Muscle layer of colon (tissue), 2 donors: ENCODE measurements around the gene HEYL.
"Not testable (repeated sequence)": the region's sequence is repeated elsewhere in the genome, so short reads cannot be mapped to it uniquely, and the experiment has no call there.

Experiments
- H3K27ac ChIP-seq: one replicate; pipeline ENCODE4 v1.7.0; 2013; ENCODE audit warnings: low read depth, mild to moderate bottlenecking, low read length, moderate library complexity
- H3K27me3 ChIP-seq, 2 donors: one replicate each; pipeline ENCODE4 v1.7.0; 2013; ENCODE audit warnings: low read length in 2 of 2, mild to moderate bottlenecking in 2 of 2; ENCODE audit not compliant: insufficient read depth in 2 of 2, control insufficient read depth in 1 of 2
- H3K36me3 ChIP-seq: one replicate; pipeline ENCODE4 v1.7.0; 2013; ENCODE audit warnings: mild to moderate bottlenecking, low read length; ENCODE audit not compliant: insufficient read depth
- H3K4me1 ChIP-seq: one replicate; pipeline ENCODE4 v1.7.0; 2013; ENCODE audit warnings: mild to moderate bottlenecking, low read length; ENCODE audit not compliant: insufficient read depth
- H3K4me3 ChIP-seq, 2 donors: one replicate each; pipeline ENCODE4 v1.7.0; 2013; ENCODE audit warnings: low read length in 2 of 2, low read depth in 1 of 2, mild to moderate bottlenecking in 1 of 2, moderate library complexity in 1 of 2
- H3K9ac ChIP-seq: one replicate; pipeline ENCODE4 v1.7.0; 2013; ENCODE audit warnings: low read length
- H3K9me3 ChIP-seq: one replicate; pipeline ENCODE4 v1.7.0; 2013; ENCODE audit warnings: mild to moderate bottlenecking, low read length
- donor health status: abdominal sarcoma.
- donor health status: Adenocarcinoma of cecum.

The HEYL gene

GRCh38 chr1:39625009-39625408 is 14.4 kb downstream of the HEYL start:
- Histone ChIP-seq H3K9ac (no peak overlapping the region), H3K27me3 (no peaks in the 10 kb centered on the region), H3K36me3 (no peaks in the 10 kb centered on the region), H3K9me3 (no peaks in the 10 kb centered on the region), H3K27ac (no peak overlapping the region), H3K4me3 (no peak overlapping the region), H3K4me1 (peaks cover 7% of the 10 kb centered on the region)

- H3K9me3 ChIP-seq = no peaks in the 10 kb centered on the region
- H3K9ac ChIP-seq = no peak overlapping the region
- H3K27ac ChIP-seq = no peak overlapping the region
- H3K36me3 ChIP-seq = no peaks in the 10 kb centered on the region
- H3K4me3 ChIP-seq = no peak overlapping the region
- no peaks in the 10 kb centered on the region for H3K27me3 ChIP-seq
- peaks cover 7% of the 10 kb centered on the region for H3K4me1 ChIP-seq
Measured at GRCh38 chr1:39623053-39623452, 16.4 kb downstream of the HEYL start.

- no peak overlapping the region for H3K9ac ChIP-seq
- H3K4me1 ChIP-seq = peaks cover 7% of the 10 kb centered on the region
- H3K4me3 ChIP-seq = no peak overlapping the region
- H3K36me3 ChIP-seq = no peaks in the 10 kb centered on the region
- no peaks in the 10 kb centered on the region for H3K9me3 ChIP-seq
- no peak overlapping the region for H3K27ac ChIP-seq
- H3K27me3 ChIP-seq = no peaks in the 10 kb centered on the region
Measured at GRCh38 chr1:39622427-39622826, 17.0 kb downstream of the HEYL start.

- Histone ChIP-seq H3K9ac (no peak overlapping the region), H3K4me3 (no peak overlapping the region), H3K27ac (no peak overlapping the region), H3K4me1 (no peaks in the 10 kb centered on the region), H3K27me3 (no peaks in the 10 kb centered on the region), H3K36me3 (no peaks in the 10 kb centered on the region), H3K9me3 (no peaks in the 10 kb centered on the region)
Measured at GRCh38 chr1:39620659-39621165, 18.7 kb downstream of the HEYL start.

- H3K27ac ChIP-seq = no peak overlapping the region
Measured at GRCh38 chr1:39617488-39618049, 21.9 kb downstream of the HEYL start.

DNA sequence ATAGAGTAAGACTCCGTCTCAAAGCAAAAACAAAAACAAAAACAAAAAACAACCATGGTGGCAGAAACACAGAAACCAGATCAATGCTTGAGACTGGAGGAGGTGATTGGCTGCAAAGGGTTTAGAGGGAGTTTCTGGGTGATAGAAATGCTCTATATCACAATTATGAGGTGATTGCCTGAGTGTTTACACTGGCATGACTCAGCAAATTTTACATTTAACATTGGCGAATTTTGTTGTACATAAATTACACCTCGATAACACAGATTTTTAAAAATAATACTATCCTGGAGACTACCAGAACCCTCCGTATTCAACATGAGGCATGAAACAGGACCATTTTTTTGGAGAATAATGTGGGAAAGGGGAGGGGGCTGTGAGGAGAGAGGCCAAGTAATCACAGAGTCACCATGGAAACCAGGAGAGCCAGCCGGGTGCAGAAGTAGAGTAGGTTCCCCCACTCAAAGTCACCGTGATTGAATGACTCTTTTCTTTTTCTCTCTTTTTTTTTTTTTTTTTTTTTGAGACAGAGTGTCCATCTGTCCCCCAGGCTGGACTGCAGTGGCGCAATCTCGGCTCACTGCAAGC is 24.3 kb downstream of the HEYL start:
- no peak overlapping the region for H3K27ac ChIP-seq
- H3K36me3 ChIP-seq = no peaks in the 10 kb centered on the region
- no peaks in the 10 kb centered on the region for H3K4me1 ChIP-seq
- H3K27me3 ChIP-seq = peaks cover 0 to 2% of the 10 kb centered on the region in 2 donors
- no peak overlapping the region for H3K4me3 ChIP-seq
- H3K9ac ChIP-seq = no peak overlapping the region
- no peaks in the 10 kb centered on the region for H3K9me3 ChIP-seq

More at GRCh38 chr1:39617488-39618049, 21.9 kb downstream of the HEYL start:
- Histone ChIP-seq H3K9ac (no peak overlapping the region), H3K27me3 (no peaks in the 10 kb centered on the region), H3K4me3 (no peak overlapping the region), H3K4me1 (no peaks in the 10 kb centered on the region), H3K9me3 (no peaks in the 10 kb centered on the region), H3K36me3 (no peaks in the 10 kb centered on the region)

GRCh38 chr1:39614488-39614887 is 25.0 kb downstream of the HEYL start:
- no peaks in the 10 kb centered on the region for H3K36me3 ChIP-seq
- H3K27me3 ChIP-seq = peaks cover 0 to 4% of the 10 kb centered on the region in 2 donors
- H3K4me3 ChIP-seq = no peak overlapping the region
- H3K9ac ChIP-seq = no peak overlapping the region
- no peak overlapping the region for H3K27ac ChIP-seq
- H3K9me3 ChIP-seq = no peaks in the 10 kb centered on the region
- no peaks in the 10 kb centered on the region for H3K4me1 ChIP-seq

GRCh38 chr1:39613250-39613649 is 26.2 kb downstream of the HEYL start:
- Histone ChIP-seq H3K4me3 (no peak overlapping the region), H3K27ac (no peak overlapping the region), H3K36me3 (no peaks in the 10 kb centered on the region), H3K9me3 (no peaks in the 10 kb centered on the region), H3K27me3 (peaks cover 0 to 4% of the 10 kb centered on the region in 2 donors), H3K4me1 (no peaks in the 10 kb centered on the region), H3K9ac (no peak overlapping the region)

- no peaks in the 10 kb centered on the region for H3K36me3 ChIP-seq
- H3K4me1 ChIP-seq = no peaks in the 10 kb centered on the region
- H3K4me3 ChIP-seq = no peak overlapping the region
- H3K9me3 ChIP-seq = no peaks in the 10 kb centered on the region
- H3K9ac ChIP-seq = no peak overlapping the region
- H3K27me3 ChIP-seq = peaks cover 0 to 4% of the 10 kb centered on the region in 2 donors
- no peak overlapping the region for H3K27ac ChIP-seq
Measured at GRCh38 chr1:39609618-39610331, 29.7 kb downstream of the HEYL start.

GRCh38 chr1:39608921-39609320 is 30.5 kb downstream of the HEYL start:
- no peak overlapping the region for H3K9ac ChIP-seq
- H3K4me1 ChIP-seq = no peaks in the 10 kb centered on the region

GRCh38 chr1:39603677-39604076 is 35.8 kb downstream of the HEYL start:
- H3K9ac ChIP-seq, H3K27me3 ChIP-seq, H3K27ac ChIP-seq, H3K36me3 ChIP-seq, H3K4me1 ChIP-seq, H3K9me3 ChIP-seq, H3K4me3 ChIP-seq: not testable (repeated sequence)

More at GRCh38 chr1:39608921-39609320, 30.5 kb downstream of the HEYL start:
- H3K4me3 ChIP-seq = no peak overlapping the region
- H3K27ac ChIP-seq = no peak overlapping the region
- H3K27me3 ChIP-seq = peaks cover 0 to 4% of the 10 kb centered on the region in 2 donors
- no peaks in the 10 kb centered on the region for H3K9me3 ChIP-seq
- no peaks in the 10 kb centered on the region for H3K36me3 ChIP-seq
